Measurements from ENCODE around the gene DNLZ.

DNLZ gene

GRCh38 chr9:136395345-136396218 lies 32.0 kb upstream of the DNLZ start:
- DNase-seq (ENCODE audit: low spot score), result no peak

- DNase-seq (ENCODE audit: low spot score), result no peak
These were observed 31.4 kb upstream of the DNLZ start for GRCh38 chr9:136395020-136395340.

- DNase-seq (ENCODE audit: low spot score), result no peak
These were observed 30.9 kb upstream of the DNLZ start for GRCh38 chr9:136394312-136395019.

GRCh38 chr9:136393531-136393930 lies 30.0 kb upstream of the DNLZ start:
- DNase-seq (ENCODE audit: low spot score), result no peak

- DNase-seq (ENCODE audit: low spot score), result no peak
These were observed 29.2 kb upstream of the DNLZ start for GRCh38 chr9:136392538-136393449.

- no peak for DNase-seq (ENCODE audit: low spot score)
These were observed 28.4 kb upstream of the DNLZ start for GRCh38 chr9:136391737-136392537.

- no peak for DNase-seq (ENCODE audit: low spot score)
These were observed 25.9 kb upstream of the DNLZ start for GRCh38 chr9:136389396-136389795.

GRCh38 chr9:136387217-136387616 lies 23.7 kb upstream of the DNLZ start:
- no peak for DNase-seq (ENCODE audit: low spot score)

- DNase-seq (ENCODE audit: low spot score), result no peak
These were observed 22.5 kb upstream of the DNLZ start for GRCh38 chr9:136386018-136386417.

- no peak for DNase-seq (ENCODE audit: low spot score)
These were observed 21.5 kb upstream of the DNLZ start for GRCh38 chr9:136385015-136385414.

GRCh38 chr9:136383436-136383835 lies 19.9 kb upstream of the DNLZ start:
- DNase-seq (ENCODE audit: low spot score), result no peak

- DNase-seq (ENCODE audit: low spot score), result no peak
These were observed 18.5 kb upstream of the DNLZ start for GRCh38 chr9:136381966-136382513.

- DNase-seq (ENCODE audit: low spot score), result no peak
These were observed 17.8 kb upstream of the DNLZ start for GRCh38 chr9:136381311-136381710.

GRCh38 chr9:136380381-136380780 lies 16.8 kb upstream of the DNLZ start:
- DNase-seq (ENCODE audit: low spot score), result no peak

GRCh38 chr9:136379891-136380290 lies 16.3 kb upstream of the DNLZ start:
- no peak for DNase-seq (ENCODE audit: low spot score)

- no peak for DNase-seq (ENCODE audit: low spot score)
These were observed 15.9 kb upstream of the DNLZ start for GRCh38 chr9:136379401-136379800.

- DNase-seq (ENCODE audit: low spot score), result no peak
These were observed 15.4 kb upstream of the DNLZ start for GRCh38 chr9:136379003-136379287.

GRCh38 chr9:136378170-136379002 lies 14.8 kb upstream of the DNLZ start:
- DNase-seq (ENCODE audit: low spot score), result no peak

GRCh38 chr9:136377341-136378169 lies 14.0 kb upstream of the DNLZ start:
- DNase-seq (ENCODE audit: low spot score), result no peak

- DNase-seq (ENCODE audit: low spot score), result no peak
These were observed 12.9 kb upstream of the DNLZ start for GRCh38 chr9:136376457-136376856.
